HCT116 (cell line): ENCODE measurements around the gene CRIP2. TPM values are rescaled to one million over a fixed set of nuclear protein-coding genes. Genes with fewer than 3 reads are reported as not detected.

Experiments
- ATAC-seq: fragments of 200-7000 bp; cut with Tn5 transposase; 2 replicates; pipeline ENCODE4 v1.9.1; 2020; ENCODE audit warnings: mild to moderate bottlenecking, moderate library complexity
- BruUV-seq: library from RNA; stranded (reverse); fragments of 400-500 nt; replicated peaks from 2 replicates; lab custom pipeline; 2021; lab: Mats Ljungman, UMichigan
- CTCF ChIA-PET: fragments of 300-600 bp; sonication (Branson Sonifier 250); formaldehyde crosslinking; loops from one replicate; lab custom pipeline; 2021; ENCODE audit warnings: antibody characterized with exemption; lab: Charles Lee
- POLR2A ChIA-PET: fragments of 300-600, 350-600 bp; sonication (Branson Sonifier 250); formaldehyde crosslinking; loops from one replicate; lab custom pipeline; 2021; ENCODE audit warnings: antibody characterized with exemption; lab: Charles Lee
- RAD21 ChIA-PET, 2 experiments: fragments of 300-600 bp; sonication (Branson Sonifier 250); formaldehyde crosslinking; loops; one replicate each; lab custom pipeline; 2023; ENCODE audit warnings: low total read pairs in 2 of 2; ENCODE audit not compliant: uncharacterized antibody in 2 of 2, unreplicated experiment in 2 of 2, low non-redundant PET in 1 of 2; lab: Charles Lee
- DNase-seq: peaks from one replicate; pipeline ENCODE4 v3.0.0-alpha.2; 2010; ENCODE audit warnings: low read depth, low spot score
- H2AFZ ChIP-seq: fragments of 200-600 bp; shearing (Covaris generic), sonication (generic); 2 replicates; pipeline ENCODE4 v1.6.1; 2017; ENCODE audit warnings: low read depth, mixed run types, mixed read lengths, antibody characterized with exemption, low read length; ENCODE audit not compliant: poor library complexity, severe bottlenecking
- H3K27ac ChIP-seq: 2 replicates; pipeline ENCODE4 v1.5.1; 2012; ENCODE audit warnings: low read depth, low read length
- H3K27me3 ChIP-seq: fragments of 200-600 bp; sonication (generic); 2 replicates; pipeline ENCODE4 v1.6.1; 2016; ENCODE audit warnings: mixed run types, low read length, mixed read lengths; ENCODE audit not compliant: insufficient read depth
- H3K36me3 ChIP-seq, 2 experiments: fragments of 200-500 bp in 1 of 2; fragments of 200-600 bp in 1 of 2; sonication (Bioruptor generic) in 1 of 2; sonication (generic) in 1 of 2; 2 replicates each; pipeline versions ENCODE4 v1.5.1 to v1.6.1; 2014 to 2016; ENCODE audit warnings: low read length in 2 of 2, inconsistent platforms in 1 of 2, mixed read lengths in 1 of 2, mixed run types in 1 of 2; ENCODE audit not compliant: insufficient read depth in 2 of 2, control insufficient read depth in 1 of 2
- H3K4me1 ChIP-seq, 2 experiments: fragments of 200-600 bp in 1 of 2; sonication (generic) in 1 of 2; 2 replicates each; pipeline versions ENCODE4 v1.5.1 to v1.6.1; 2012 to 2017; ENCODE audit warnings: low read length in 2 of 2, inconsistent platforms in 1 of 2, mild to moderate bottlenecking in 1 of 2, mixed read lengths in 1 of 2, mixed run types in 1 of 2, moderate library complexity in 1 of 2; ENCODE audit not compliant: insufficient read depth in 2 of 2, control insufficient read depth in 1 of 2
- H3K4me2 ChIP-seq: fragments of 200-600 bp; sonication (generic); 2 replicates; pipeline ENCODE4 v1.6.1; 2017; ENCODE audit warnings: mixed run types, low read length, mixed read lengths
- H3K4me3 ChIP-seq, 2 experiments: fragments of 200-600 bp in 1 of 2; sonication (generic) in 1 of 2; replicated peaks in 1 of 2; 2 replicates each; pipeline ENCODE4 v1.5.1; 2011 to 2016; ENCODE audit warnings: low read length in 2 of 2, control low read depth in 1 of 2, low read depth in 1 of 2, mild to moderate bottlenecking in 1 of 2, mixed read lengths in 1 of 2, mixed run types in 1 of 2
- H3K79me2 ChIP-seq: fragments of 200-600 bp; sonication (generic); 2 replicates; pipeline ENCODE4 v1.6.1; 2017; ENCODE audit warnings: mild to moderate bottlenecking, mixed run types, low read length, moderate library complexity, mixed read lengths; ENCODE audit not compliant: insufficient read depth
- H3K9ac ChIP-seq: fragments of 200-600 bp; sonication (generic); 2 replicates; pipeline ENCODE4 v1.6.1; 2016; ENCODE audit warnings: low read length, mixed read lengths
- H3K9me2 ChIP-seq: fragments of 200-600 bp; sonication (generic), shearing (Covaris generic); 2 replicates; pipeline ENCODE4 v1.6.1; 2017; ENCODE audit warnings: mixed run types, mild to moderate bottlenecking, moderate library complexity; ENCODE audit not compliant: insufficient read depth
- H3K9me3 ChIP-seq, 2 experiments: fragments of 200-500 bp in 1 of 2; fragments of 200-600 bp in 1 of 2; sonication (Bioruptor generic) in 1 of 2; sonication (generic) in 1 of 2; 2 replicates each; pipeline ENCODE4 v1.6.1; 2014 to 2017; ENCODE audit warnings: low read length in 2 of 2, mixed read lengths in 2 of 2, inconsistent platforms in 1 of 2, low read depth in 1 of 2, mild to moderate bottlenecking in 1 of 2, mixed run types in 1 of 2, moderate library complexity in 1 of 2; ENCODE audit not compliant: control insufficient read depth in 1 of 2, insufficient read depth in 1 of 2
- H4K20me1 ChIP-seq: fragments of 200-600 bp; sonication (generic), shearing (Covaris generic); 2 replicates; pipeline ENCODE4 v1.6.1; 2017; ENCODE audit warnings: mixed run types, mild to moderate bottlenecking, moderate library complexity; ENCODE audit not compliant: insufficient read depth
- ATF3 ChIP-seq: IDR thresholded peaks from 2 replicates; pipeline ENCODE4 v1.6.1; 2012
- CEBPB ChIP-seq: IDR thresholded peaks from 2 replicates; pipeline ENCODE4 v1.6.1; 2012; ENCODE audit warnings: low read depth
- CTCF ChIP-seq, 3 experiments: fragments of 200-600 bp in 1 of 3; sonication (generic) in 1 of 3; IDR thresholded peaks in 2 of 3; conservative IDR thresholded peaks in 1 of 3; 2 replicates each; pipeline ENCODE4 v1.5.1; 2012 to 2017; ENCODE audit warnings: low read depth in 2 of 3, low read length in 2 of 3, antibody characterized with exemption in 1 of 3, borderline replicate concordance in 1 of 3, control low read depth in 1 of 3, mild to moderate bottlenecking in 1 of 3, mixed read lengths in 1 of 3, mixed run types in 1 of 3, moderate library complexity in 1 of 3; ENCODE audit not compliant: insufficient read depth in 1 of 3
- EGR1 ChIP-seq: IDR thresholded peaks from 2 replicates; pipeline ENCODE4 v1.6.1; 2012; ENCODE audit warnings: low read depth
- ELF1 ChIP-seq: IDR thresholded peaks from 2 replicates; pipeline ENCODE4 v1.6.1; 2012; ENCODE audit warnings: low read depth, borderline replicate concordance
- EZH2 ChIP-seq: fragments of 200-600 bp; sonication (generic); IDR thresholded peaks from 2 replicates; pipeline ENCODE4 v1.6.1; 2017; ENCODE audit warnings: antibody characterized with exemption, mixed run types
- EZH2phosphoT487 ChIP-seq: fragments of 200-600 bp; IDR thresholded peaks from 2 replicates; pipeline ENCODE4 v1.6.1; 2018; ENCODE audit warnings: antibody characterized with exemption, borderline replicate concordance
- FOSL1 ChIP-seq: IDR thresholded peaks from 2 replicates; pipeline ENCODE4 v1.6.1; 2012; ENCODE audit warnings: low read depth
- JUND ChIP-seq: IDR thresholded peaks from 2 replicates; pipeline ENCODE4 v1.6.1; 2012
- MAX ChIP-seq: IDR thresholded peaks from 2 replicates; pipeline ENCODE4 v1.6.1; 2012
- POLR2A ChIP-seq: IDR thresholded peaks from 2 replicates; pipeline ENCODE4 v1.7.0; 2011; ENCODE audit warnings: borderline replicate concordance; ENCODE audit not compliant: insufficient read depth, insufficient read length; ENCODE audit errors: extremely low read depth
- POLR2AphosphoS5 ChIP-seq: IDR thresholded peaks from 2 replicates; pipeline ENCODE4 v1.6.1; 2011; ENCODE audit warnings: mild to moderate bottlenecking, low read depth, low read length, moderate library complexity
- RAD21 ChIP-seq: IDR thresholded peaks from 2 replicates; pipeline ENCODE4 v1.6.1; 2012; ENCODE audit warnings: low read depth, mild to moderate bottlenecking
- SP1 ChIP-seq: IDR thresholded peaks from 2 replicates; pipeline ENCODE4 v1.6.1; 2012; ENCODE audit warnings: low read depth
- SRF ChIP-seq: IDR thresholded peaks from 2 replicates; pipeline ENCODE4 v1.6.1; 2012; ENCODE audit warnings: low read depth
- TCF7L2 ChIP-seq: IDR thresholded peaks from 2 replicates; pipeline ENCODE4 v1.7.0; 2011; ENCODE audit warnings: borderline replicate concordance, inconsistent platforms; ENCODE audit not compliant: insufficient read depth, insufficient read length; ENCODE audit errors: extremely low read depth
- YY1 ChIP-seq: IDR thresholded peaks from 2 replicates; pipeline ENCODE4 v1.6.1; 2011; ENCODE audit warnings: low read length, low read depth, moderate library complexity, mild to moderate bottlenecking; ENCODE audit not compliant: insufficient replicate concordance; ENCODE audit errors: extremely low read depth
- ZBTB33 ChIP-seq: IDR thresholded peaks from 2 replicates; pipeline ENCODE4 v1.6.1; 2011; ENCODE audit warnings: mild to moderate bottlenecking, low read length, moderate library complexity; ENCODE audit not compliant: insufficient replicate concordance; ENCODE audit errors: extremely low read depth
- ZFX ChIP-seq: fragments of 450-650 bp; IDR thresholded peaks from 2 replicates; pipeline ENCODE4 v1.6.1; 2017
- ZNF274 ChIP-seq: fragments of 200-500 bp; sonication (Bioruptor generic); IDR thresholded peaks from 2 replicates; pipeline ENCODE4 v1.6.1; 2014; ENCODE audit warnings: mild to moderate bottlenecking, low read depth, low read length, inconsistent platforms
- intact Hi-C: fragments of 100-400 bp; cut with micrococcal nuclease; formaldehyde crosslinking; loops from 2 replicates; pipeline ENCODE4 v1.10.0; 2022
- total RNA-seq: library from RNA; stranded (reverse); gene quantifications from one replicate; pipeline ENCODE4 v1.2.1, GENCODE V29; 2021; ENCODE audit not compliant: unreplicated experiment

Gene CRIP2
- total RNA-seq, 1 experiment from 2014 or later, result 31.1 TPM

GRCh38 chr14:105527826-105528585, 53.4 kb downstream of the CRIP2 start:
- ATAC-seq (peak; percentile 74), DNase-seq (no peak)
- no TSS peak for BruUV-seq
- H3K27me3 ChIP-seq, result no peaks in the 10 kb centered on the region
- H3K9me3 ChIP-seq, result no peaks in the 10 kb centered on the region
- peak overlapping the region; percentile 49 for H3K27ac ChIP-seq
- no peaks in the 10 kb centered on the region for H3K36me3 ChIP-seq
- H3K9ac ChIP-seq, result peak overlapping the region; percentile 75
- no peaks in the 10 kb centered on the region for H3K9me2 ChIP-seq
- H3K79me2 ChIP-seq, result no peaks in the 10 kb centered on the region
- peak overlapping the region; percentile 84 for H3K4me2 ChIP-seq
- ChIA-PET CTCF (interaction anchor here (0.6 to 1.6 kb wide), 11 partner anchors 9 to 360 kb away, joined by 3 to 17 read pairs (median 5); no protein-coding TSS in a partner anchor), POLR2A (no interaction called here), RAD21 (interaction anchor here (0.6 to 1.3 kb wide), 6 partner anchors 16 to 157 kb away, joined by 3 to 6 read pairs (median 4); no protein-coding TSS in a partner anchor)
- H4K20me1 ChIP-seq, result no peaks in the 10 kb centered on the region
- peak overlapping the region; percentile 42 to 62 for H3K4me3 ChIP-seq
- H3K4me1 ChIP-seq, result peaks cover 8 to 23% of the 10 kb centered on the region in 2 experiments; a peak in 3 of 4 replicates
- intact Hi-C loops, result loop anchor here (1.0 to 5.0 kb wide), 2 partner anchors 36 to 157 kb away; partner anchors contain the start of gene TEDC1
- no peak overlapping the region for H2AFZ ChIP-seq
- TF ChIP-seq FOSL1 (no peak), ZFX (peak; percentile 81; the same call in 1 of the 2 replicates), RAD21 (peak; percentile 97), ZNF274 (no peak), MAX (peak; percentile 56; the same call in 1 of the 2 replicates), ZBTB33 (no peak), EZH2phosphoT487 (no peak), EGR1 (no peak), CTCF (IDR thresholded peaks at IDR 0.05 in 2 of 3, conservative IDR thresholded peaks at IDR 0.05 in 1 of 3; ENCODE audit: borderline replicate concordance in 1 of 3, insufficient read depth in 1 of 3, low read depth in 2 of 3, low read length in 2 of 3) (peak; percentile 58 to 83 (median 81)), POLR2AphosphoS5 (peak; percentile 67), YY1 (peak; percentile 12), ELF1 (no peak), EZH2 (no peak), SP1 (no peak), SRF (no peak), TCF7L2 (no peak), CEBPB (no peak), JUND (no peak), ATF3 (no peak), POLR2A (no peak)
